Measurements from ENCODE around the gene SPTBN4.
A peak's percentile ranks its signal among the peaks of the same experiment; 100 is the strongest.

SPTBN4 gene

GRCh38 chr19:40523322-40524047 lies 56.7 kb downstream of the SPTBN4 start (continued):
- TF ChIP-seq ZBTB21 (tag by site-specific recombination; IDR thresholded peaks at IDR 0.05) (peak; percentile 13; the same call in 1 of the 2 replicates), ZNF692 (tag by site-specific recombination; IDR thresholded peaks at IDR 0.05) (peak; percentile 91), KLF7 (tag by site-specific recombination; IDR thresholded peaks at IDR 0.05; ENCODE audit: borderline replicate concordance) (no peak), ZNF596 (tag by site-specific recombination; IDR thresholded peaks at IDR 0.05) (no peak), ZNF391 (tag by site-specific recombination; IDR thresholded peaks at IDR 0.05; ENCODE audit: borderline replicate concordance, low read depth) (peak; percentile 81), GFI1B (tag by site-specific recombination; IDR thresholded peaks at IDR 0.05) (no peak), ZNF610 (tag by site-specific recombination; IDR thresholded peaks at IDR 0.05; ENCODE audit: borderline replicate concordance) (no peak), YY1 (tag by site-specific recombination; IDR thresholded peaks at IDR 0.05) (no peak; the same call in 1 of the 2 replicates), ZNF37A (tag by site-specific recombination; IDR thresholded peaks at IDR 0.05) (no peak), ZBTB8A (tag by site-specific recombination; IDR thresholded peaks at IDR 0.05) (0 out of 2 replicates have a peak, but pooled peaks have one; percentile 39), ZNF433 (tag by site-specific recombination; IDR thresholded peaks at IDR 0.05; ENCODE audit: low read depth) (no peak), ZEB2 (tag by site-specific recombination; IDR thresholded peaks at IDR 0.05) (peak; percentile 86), ZNF302 (tag by site-specific recombination; IDR thresholded peaks at IDR 0.05; ENCODE audit: low read depth) (no peak; the same call in 1 of the 2 replicates), ELK4 (IDR thresholded peaks at IDR 0.05; ENCODE audit: borderline replicate concordance, low read depth, low read length) (no peak), TCF7L2 (IDR thresholded peaks at IDR 0.05; ENCODE audit: borderline replicate concordance, low read depth, low read length) (no peak), ZNF2 (tag by site-specific recombination; IDR thresholded peaks at IDR 0.05) (peak; percentile 94), ZNF561 (tag by site-specific recombination; IDR thresholded peaks at IDR 0.05; ENCODE audit: borderline replicate concordance) (peak; percentile 97), ZIC2 (tag by site-specific recombination; IDR thresholded peaks at IDR 0.05) (peak; percentile 93), ZSCAN23 (tag by site-specific recombination; IDR thresholded peaks at IDR 0.05) (no peak), ZNF776 (tag by site-specific recombination; IDR thresholded peaks at IDR 0.05; ENCODE audit: borderline replicate concordance) (no peak), ZNF549 (tag by site-specific recombination; IDR thresholded peaks at IDR 0.05) (no peak), ZNF112 (tag by site-specific recombination; IDR thresholded peaks at IDR 0.05) (no peak), ZFP69B (tag by site-specific recombination; IDR thresholded peaks at IDR 0.05) (peak; percentile 80), ZNF184 (tag by site-specific recombination; IDR thresholded peaks at IDR 0.05) (no peak)
- TF ChIP-seq, protein P1, sequence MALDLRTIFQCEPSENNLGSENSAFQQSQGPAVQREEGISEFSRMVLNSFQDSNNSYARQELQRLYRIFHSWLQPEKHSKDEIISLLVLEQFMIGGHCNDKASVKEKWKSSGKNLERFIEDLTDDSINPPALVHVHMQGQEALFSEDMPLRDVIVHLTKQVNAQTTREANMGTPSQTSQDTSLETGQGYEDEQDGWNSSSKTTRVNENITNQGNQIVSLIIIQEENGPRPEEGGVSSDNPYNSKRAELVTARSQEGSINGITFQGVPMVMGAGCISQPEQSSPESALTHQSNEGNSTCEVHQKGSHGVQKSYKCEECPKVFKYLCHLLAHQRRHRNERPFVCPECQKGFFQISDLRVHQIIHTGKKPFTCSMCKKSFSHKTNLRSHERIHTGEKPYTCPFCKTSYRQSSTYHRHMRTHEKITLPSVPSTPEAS (tag by site-specific recombination; IDR thresholded peaks at IDR 0.05): peak; percentile 51; the same call in 1 of the 2 replicates
- TF ChIP-seq, protein P2, sequence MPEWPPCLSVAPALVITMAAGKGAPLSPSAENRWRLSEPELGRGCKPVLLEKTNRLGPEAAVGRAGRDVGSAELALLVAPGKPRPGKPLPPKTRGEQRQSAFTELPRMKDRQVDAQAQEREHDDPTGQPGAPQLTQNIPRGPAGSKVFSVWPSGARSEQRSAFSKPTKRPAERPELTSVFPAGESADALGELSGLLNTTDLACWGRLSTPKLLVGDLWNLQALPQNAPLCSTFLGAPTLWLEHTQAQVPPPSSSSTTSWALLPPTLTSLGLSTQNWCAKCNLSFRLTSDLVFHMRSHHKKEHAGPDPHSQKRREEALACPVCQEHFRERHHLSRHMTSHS (tag by site-specific recombination; IDR thresholded peaks at IDR 0.05): no peak
- TF ChIP-seq, protein P3, sequence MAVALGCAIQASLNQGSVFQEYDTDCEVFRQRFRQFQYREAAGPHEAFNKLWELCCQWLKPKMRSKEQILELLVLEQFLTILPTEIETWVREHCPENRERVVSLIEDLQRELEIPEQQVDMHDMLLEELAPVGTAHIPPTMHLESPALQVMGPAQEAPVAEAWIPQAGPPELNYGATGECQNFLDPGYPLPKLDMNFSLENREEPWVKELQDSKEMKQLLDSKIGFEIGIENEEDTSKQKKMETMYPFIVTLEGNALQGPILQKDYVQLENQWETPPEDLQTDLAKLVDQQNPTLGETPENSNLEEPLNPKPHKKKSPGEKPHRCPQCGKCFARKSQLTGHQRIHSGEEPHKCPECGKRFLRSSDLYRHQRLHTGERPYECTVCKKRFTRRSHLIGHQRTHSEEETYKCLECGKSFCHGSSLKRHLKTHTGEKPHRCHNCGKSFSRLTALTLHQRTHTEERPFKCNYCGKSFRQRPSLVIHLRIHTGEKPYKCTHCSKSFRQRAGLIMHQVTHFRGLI (tag by site-specific recombination; IDR thresholded peaks at IDR 0.05): no peak
- TF ChIP-seq, protein P4, sequence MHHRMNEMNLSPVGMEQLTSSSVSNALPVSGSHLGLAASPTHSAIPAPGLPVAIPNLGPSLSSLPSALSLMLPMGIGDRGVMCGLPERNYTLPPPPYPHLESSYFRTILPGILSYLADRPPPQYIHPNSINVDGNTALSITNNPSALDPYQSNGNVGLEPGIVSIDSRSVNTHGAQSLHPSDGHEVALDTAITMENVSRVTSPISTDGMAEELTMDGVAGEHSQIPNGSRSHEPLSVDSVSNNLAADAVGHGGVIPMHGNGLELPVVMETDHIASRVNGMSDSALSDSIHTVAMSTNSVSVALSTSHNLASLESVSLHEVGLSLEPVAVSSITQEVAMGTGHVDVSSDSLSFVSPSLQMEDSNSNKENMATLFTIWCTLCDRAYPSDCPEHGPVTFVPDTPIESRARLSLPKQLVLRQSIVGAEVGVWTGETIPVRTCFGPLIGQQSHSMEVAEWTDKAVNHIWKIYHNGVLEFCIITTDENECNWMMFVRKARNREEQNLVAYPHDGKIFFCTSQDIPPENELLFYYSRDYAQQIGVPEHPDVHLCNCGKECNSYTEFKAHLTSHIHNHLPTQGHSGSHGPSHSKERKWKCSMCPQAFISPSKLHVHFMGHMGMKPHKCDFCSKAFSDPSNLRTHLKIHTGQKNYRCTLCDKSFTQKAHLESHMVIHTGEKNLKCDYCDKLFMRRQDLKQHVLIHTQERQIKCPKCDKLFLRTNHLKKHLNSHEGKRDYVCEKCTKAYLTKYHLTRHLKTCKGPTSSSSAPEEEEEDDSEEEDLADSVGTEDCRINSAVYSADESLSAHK (tag by site-specific recombination; IDR thresholded peaks at IDR 0.05): peak; percentile 100

Measured in HEK293 (cell line).